Trophoblast cell (in vitro differentiated cells and primary cell): Measurements from ENCODE around the gene C2CD4C.
"Not testable (repeated sequence)": the region's sequence is repeated elsewhere in the genome, so short reads cannot be mapped to it uniquely, and the experiment has no call there.

Source experiments
- DNase-seq, 2 donors: peaks; one replicate each; pipeline ENCODE4 v3.0.0-alpha.2; 2016
- H2AFZ ChIP-seq: 2 replicates; pipeline ENCODE4 v1.6.1; 2013; ENCODE audit warnings: low read length, moderate library complexity, mild to moderate bottlenecking; ENCODE audit not compliant: insufficient read depth, poor library complexity
- H2AK5ac ChIP-seq: 2 replicates; pipeline ENCODE4 v1.6.1; 2013; ENCODE audit warnings: mild to moderate bottlenecking, low read length
- H2BK120ac ChIP-seq: 2 replicates; pipeline ENCODE4 v1.6.1; 2013; ENCODE audit warnings: low read length, mild to moderate bottlenecking, moderate library complexity; ENCODE audit not compliant: insufficient read depth, poor library complexity
- H2BK12ac ChIP-seq: 2 replicates; pipeline ENCODE4 v1.6.1; 2013; ENCODE audit warnings: mild to moderate bottlenecking, low read length, moderate library complexity
- H2BK5ac ChIP-seq: 2 replicates; pipeline ENCODE4 v1.6.1; 2013; ENCODE audit warnings: low read length, low read depth, moderate library complexity, mild to moderate bottlenecking; ENCODE audit not compliant: poor library complexity
- H3K14ac ChIP-seq: 2 replicates; pipeline ENCODE4 v1.6.1; 2013; ENCODE audit warnings: mild to moderate bottlenecking, low read length
- H3K18ac ChIP-seq: 2 replicates; pipeline ENCODE4 v1.6.1; 2013; ENCODE audit warnings: mild to moderate bottlenecking, low read length
- H3K23ac ChIP-seq: 2 replicates; pipeline ENCODE4 v1.6.1; 2013; ENCODE audit warnings: low read length
- H3K27ac ChIP-seq: 2 replicates; pipeline ENCODE4 v1.5.1; 2013; ENCODE audit warnings: low read depth, mild to moderate bottlenecking, inconsistent platforms, low read length, moderate library complexity
- H3K27me3 ChIP-seq: 2 replicates; pipeline ENCODE4 v1.6.1; 2013; ENCODE audit warnings: inconsistent platforms, mild to moderate bottlenecking, low read length, moderate library complexity; ENCODE audit not compliant: insufficient read depth
- H3K36me3 ChIP-seq, 2 experiments: 1 replicate in 1 of 2; 2 replicates in 1 of 2; pipeline ENCODE4 v1.6.1; 2013; ENCODE audit warnings: low read length in 2 of 2, mild to moderate bottlenecking in 2 of 2, moderate library complexity in 1 of 2; ENCODE audit not compliant: insufficient read depth in 2 of 2, control insufficient read depth in 1 of 2
- H3K4ac ChIP-seq: 2 replicates; pipeline ENCODE4 v1.6.1; 2013; ENCODE audit warnings: low read depth, mild to moderate bottlenecking, low read length, moderate library complexity
- H3K4me1 ChIP-seq, 2 experiments: 1 replicate in 1 of 2; 2 replicates in 1 of 2; pipeline ENCODE4 v1.6.1; 2013; ENCODE audit warnings: low read length in 2 of 2, mild to moderate bottlenecking in 2 of 2, moderate library complexity in 1 of 2; ENCODE audit not compliant: insufficient read depth in 2 of 2, control insufficient read depth in 1 of 2
- H3K4me2 ChIP-seq: 2 replicates; pipeline ENCODE4 v1.6.1; 2013; ENCODE audit warnings: inconsistent platforms, mild to moderate bottlenecking, low read length, moderate library complexity
- H3K4me3 ChIP-seq: 2 replicates; pipeline ENCODE4 v1.5.1; 2013; ENCODE audit warnings: mild to moderate bottlenecking, low read depth, low read length, inconsistent platforms
- H3K79me1 ChIP-seq: one replicate; pipeline ENCODE4 v1.6.1; 2013; ENCODE audit warnings: low read length
- H3K79me2 ChIP-seq: 2 replicates; pipeline ENCODE4 v1.6.1; 2013; ENCODE audit warnings: low read length, mild to moderate bottlenecking; ENCODE audit not compliant: control insufficient read depth, insufficient read depth, poor library complexity
- H3K9ac ChIP-seq: 2 replicates; pipeline ENCODE4 v1.6.1; 2013; ENCODE audit warnings: mild to moderate bottlenecking, low read length
- H3K9me3 ChIP-seq: 2 replicates; pipeline ENCODE4 v1.6.1; 2013; ENCODE audit warnings: low read depth, mild to moderate bottlenecking, control low read depth, inconsistent platforms, low read length; ENCODE audit not compliant: insufficient read depth
- H4K12ac ChIP-seq: 2 replicates; pipeline ENCODE4 v1.6.1; 2013; ENCODE audit warnings: low read depth, mild to moderate bottlenecking, low read length, moderate library complexity
- H4K8ac ChIP-seq: 2 replicates; pipeline ENCODE4 v1.6.1; 2013; ENCODE audit warnings: low read depth, mild to moderate bottlenecking, low read length, moderate library complexity
- H4K91ac ChIP-seq: one replicate; pipeline ENCODE4 v1.6.1; 2013; ENCODE audit warnings: low read depth, mild to moderate bottlenecking, low read length, moderate library complexity
- WGBS: extraction: QIAGEN DNeasy Blood & Tissue Kit; methylation state at CpG from one replicate; pipeline ENCODE4 v1.1.7; 2013; ENCODE audit warnings: missing lambda C conversion rate; ENCODE audit not compliant: insufficient read length, insufficient coverage; ENCODE audit errors: extremely low coverage; 5-methylcytosine and 5-hydroxymethylcytosine counted together

C2CD4C gene

DNA sequence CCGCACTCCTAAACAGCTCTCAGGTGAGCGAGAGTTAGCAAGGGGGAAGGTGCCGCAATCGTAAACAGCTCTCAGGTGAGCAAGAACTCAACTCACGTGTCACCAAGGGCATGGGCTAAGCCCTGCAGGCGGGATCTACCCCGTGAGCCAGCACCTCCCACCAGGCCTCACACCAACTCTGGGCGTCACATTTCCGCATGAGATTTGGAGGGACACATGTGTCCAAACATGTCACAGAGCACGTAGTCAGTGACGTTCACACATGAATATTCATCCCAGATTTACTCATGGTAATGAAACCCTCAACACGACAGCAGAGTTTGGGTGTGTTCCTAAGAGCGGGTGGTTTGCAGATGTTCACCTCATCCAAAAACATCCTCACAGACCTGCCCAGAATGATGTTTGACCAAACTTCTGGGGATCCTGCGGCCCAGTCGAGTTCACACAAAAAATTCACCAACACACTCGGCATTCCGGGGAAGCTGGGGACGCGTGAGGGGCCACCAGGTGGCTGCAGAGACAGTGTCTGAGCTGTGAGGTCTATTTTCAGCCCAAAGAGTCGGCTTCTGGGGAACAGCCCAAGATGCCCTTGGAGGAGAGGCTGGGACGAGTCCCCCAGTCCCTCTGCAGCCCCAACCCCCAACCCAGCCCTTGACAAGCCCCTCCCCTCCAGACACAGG, 19.6 kb downstream of the C2CD4C start:
- H3K9me3 ChIP-seq = peaks cover 13% of the 10 kb centered on the region
- no peak overlapping the region for H3K4me3 ChIP-seq
- H3K79me2 ChIP-seq = no peaks in the 10 kb centered on the region
- H3K27ac ChIP-seq = no peak overlapping the region
- no peak overlapping the region for H2BK12ac ChIP-seq
- no peak overlapping the region for H3K14ac ChIP-seq
- no peak overlapping the region for H3K4ac ChIP-seq
- H3K9ac ChIP-seq = no peak overlapping the region
- H3K27me3 ChIP-seq = no peaks in the 10 kb centered on the region
- no peak overlapping the region for H3K4me2 ChIP-seq
- no peak overlapping the region for H4K8ac ChIP-seq
- no peak overlapping the region for H2BK120ac ChIP-seq
- H2AK5ac ChIP-seq = no peak overlapping the region
- H4K12ac ChIP-seq = no peak overlapping the region
- no peak overlapping the region for H3K23ac ChIP-seq
- H4K91ac ChIP-seq = no peak overlapping the region
- WGBS = no CpG with 5 or more reads among the region's 21 CpGs
- H3K18ac ChIP-seq = no peak overlapping the region
- H3K4me1 ChIP-seq = no peaks in the 10 kb centered on the region
- no peaks in the 10 kb centered on the region for H3K36me3 ChIP-seq
- DNase-seq = no peak
- H3K79me1 ChIP-seq = no peaks in the 10 kb centered on the region
- H2BK5ac ChIP-seq = no peak overlapping the region
- no peak overlapping the region for H2AFZ ChIP-seq

GRCh38 chr19:388691-389090, 20.3 kb downstream of the C2CD4C start:
- Histone ChIP-seq H3K36me3 (no peaks in the 10 kb centered on the region), H3K4ac (no peak overlapping the region), H3K79me2 (no peaks in the 10 kb centered on the region), H3K9me3 (peaks cover 13% of the 10 kb centered on the region), H4K8ac (no peak overlapping the region), H3K23ac (no peak overlapping the region), H2AFZ (no peak overlapping the region), H2BK120ac (no peak overlapping the region), H3K4me3 (no peak overlapping the region), H2BK5ac (no peak overlapping the region), H3K79me1 (no peaks in the 10 kb centered on the region), H3K27me3 (no peaks in the 10 kb centered on the region), H4K91ac (no peak overlapping the region), H3K9ac (no peak overlapping the region), H3K27ac (no peak overlapping the region), H2BK12ac (no peak overlapping the region), H4K12ac (no peak overlapping the region), H3K4me2 (no peak overlapping the region), H2AK5ac (no peak overlapping the region), H3K14ac (no peak overlapping the region), H3K18ac (no peak overlapping the region), H3K4me1 (no peaks in the 10 kb centered on the region)
- no peak for DNase-seq
- no CpG with 5 or more reads among the region's 17 CpGs for WGBS

DNA sequence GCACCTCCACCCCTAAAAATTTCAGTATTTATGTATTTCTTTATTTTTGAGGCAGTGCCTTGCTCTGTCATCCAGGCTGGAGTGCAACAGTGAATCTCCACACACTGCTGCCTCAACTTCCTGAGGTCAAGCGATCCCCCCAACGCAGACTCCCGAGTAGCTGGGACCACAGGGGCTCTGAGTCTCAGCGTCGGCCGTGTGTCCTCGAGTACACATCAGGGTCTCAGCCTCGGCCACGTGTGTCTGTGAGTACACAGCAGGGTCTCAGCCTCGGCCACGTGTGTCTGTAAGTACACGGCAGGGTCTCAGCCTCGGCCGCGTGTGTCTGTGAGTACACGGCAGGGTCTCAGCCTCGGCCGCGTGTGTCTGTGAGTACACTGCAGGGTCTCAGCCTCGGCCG, 21.2 kb downstream of the C2CD4C start:
- H3K14ac ChIP-seq = no peak overlapping the region
- no peak overlapping the region for H2AFZ ChIP-seq
- no peaks in the 10 kb centered on the region for H3K27me3 ChIP-seq
- H3K4me3 ChIP-seq = no peak overlapping the region
- H2BK5ac ChIP-seq = no peak overlapping the region
- no peaks in the 10 kb centered on the region for H3K79me2 ChIP-seq
- H4K91ac ChIP-seq = no peak overlapping the region
- H4K12ac ChIP-seq = no peak overlapping the region
- WGBS = no CpG with 5 or more reads among the region's 21 CpGs
- H2AK5ac ChIP-seq = no peak overlapping the region
- no peaks in the 10 kb centered on the region for H3K4me1 ChIP-seq
- peaks cover 8% of the 10 kb centered on the region for H3K9me3 ChIP-seq
- no peak overlapping the region for H4K8ac ChIP-seq
- no peak for DNase-seq
- no peaks in the 10 kb centered on the region for H3K79me1 ChIP-seq
- no peak overlapping the region for H3K4ac ChIP-seq
- no peak overlapping the region for H3K18ac ChIP-seq
- H3K27ac ChIP-seq = no peak overlapping the region
- no peaks in the 10 kb centered on the region for H3K36me3 ChIP-seq
- no peak overlapping the region for H2BK120ac ChIP-seq
- no peak overlapping the region for H3K9ac ChIP-seq
- no peak overlapping the region for H3K23ac ChIP-seq
- H3K4me2 ChIP-seq = no peak overlapping the region
- H2BK12ac ChIP-seq = no peak overlapping the region

- not testable (repeated sequence) for H3K4me1 ChIP-seq, H3K27ac ChIP-seq, H3K9me3 ChIP-seq, H4K91ac ChIP-seq, H3K18ac ChIP-seq, H3K79me2 ChIP-seq, H2BK12ac ChIP-seq, H4K12ac ChIP-seq, H3K23ac ChIP-seq, H2AFZ ChIP-seq, H4K8ac ChIP-seq, H3K9ac ChIP-seq, H3K4me2 ChIP-seq, H3K36me3 ChIP-seq, H3K14ac ChIP-seq, H3K4ac ChIP-seq, H3K4me3 ChIP-seq, H2BK5ac ChIP-seq, H2AK5ac ChIP-seq, H2BK120ac ChIP-seq, DNase-seq, H3K27me3 ChIP-seq, H3K79me1 ChIP-seq
- no CpG with 5 or more reads among the region's 22 CpGs for WGBS
Measured at GRCh38 chr19:386632-387301, 22.2 kb downstream of the C2CD4C start.
